HG03565 (cell line): ENCODE data around the gene AIFM3.
A peak's percentile ranks its signal among the peaks of the same experiment; 100 is the strongest.

Experiments used
- ATAC-seq: cut with Tn5 transposase; IDR thresholded peaks from one replicate; pipeline ENCODE4 v1.9.1; 2021; ENCODE audit warnings: mild to moderate bottlenecking, moderate library complexity; ENCODE audit not compliant: unreplicated experiment

The AIFM3 gene

DNA sequence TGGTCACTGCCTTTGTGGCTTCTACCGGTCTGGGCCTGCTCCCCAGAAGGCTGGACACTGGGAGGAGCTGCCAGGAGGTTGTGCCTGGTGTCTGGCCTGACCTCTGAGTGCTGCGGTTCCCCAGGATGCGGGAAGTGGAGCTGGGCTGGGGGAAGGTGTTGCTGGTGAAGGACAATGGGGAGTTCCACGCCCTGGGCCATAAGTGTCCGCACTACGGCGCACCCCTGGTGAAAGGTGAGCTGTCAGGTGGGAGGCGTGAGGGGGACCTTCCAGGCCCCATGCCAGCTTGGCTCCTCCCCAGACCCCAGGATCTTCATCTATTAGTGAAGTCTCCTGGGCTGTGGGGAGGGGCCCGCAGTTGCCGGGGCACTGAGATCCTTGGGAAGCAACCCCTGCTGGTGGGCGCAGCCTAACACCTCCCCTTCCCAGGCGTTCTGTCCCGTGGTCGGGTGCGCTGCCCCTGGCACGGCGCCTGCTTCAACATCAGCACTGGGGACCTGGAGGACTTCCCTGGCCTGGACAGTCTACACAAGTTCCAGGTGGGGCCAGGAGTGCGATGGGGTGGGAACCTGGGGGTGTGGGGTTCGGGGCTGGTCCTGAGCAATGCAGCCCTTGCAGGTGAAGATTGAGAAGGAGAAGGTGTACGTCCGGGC is 6.7 kb downstream of the AIFM3 start:
- ATAC-seq: no peak

DNA sequence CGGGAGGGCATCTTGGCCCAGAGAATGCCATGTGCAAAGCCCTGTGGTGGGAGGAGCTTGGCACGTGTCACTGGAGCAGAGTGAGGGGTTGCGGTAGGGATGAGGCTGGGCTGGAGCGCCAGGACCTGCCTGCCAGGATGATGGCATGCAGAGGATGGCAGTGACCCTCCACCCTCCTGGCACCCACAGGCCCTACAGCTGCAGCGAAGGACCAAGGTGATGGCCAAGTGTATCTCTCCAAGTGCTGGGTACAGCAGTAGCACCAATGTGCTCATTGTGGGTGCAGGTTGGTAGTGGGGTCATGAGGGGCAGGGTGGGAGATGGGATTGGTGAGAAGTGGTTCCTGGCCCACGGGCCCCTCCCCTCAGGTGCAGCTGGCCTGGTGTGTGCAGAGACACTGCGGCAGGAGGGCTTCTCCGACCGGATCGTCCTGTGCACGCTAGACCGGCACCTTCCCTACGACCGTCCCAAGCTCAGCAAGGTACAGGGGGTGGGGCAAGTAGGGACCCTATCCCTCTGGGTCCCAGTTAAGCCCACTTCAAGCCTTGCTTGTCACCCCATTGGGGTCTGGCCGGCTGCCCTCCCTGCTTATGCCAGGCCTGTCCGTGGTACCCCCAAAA is 7.4 kb downstream of the AIFM3 start:
- no peak for ATAC-seq

DNA sequence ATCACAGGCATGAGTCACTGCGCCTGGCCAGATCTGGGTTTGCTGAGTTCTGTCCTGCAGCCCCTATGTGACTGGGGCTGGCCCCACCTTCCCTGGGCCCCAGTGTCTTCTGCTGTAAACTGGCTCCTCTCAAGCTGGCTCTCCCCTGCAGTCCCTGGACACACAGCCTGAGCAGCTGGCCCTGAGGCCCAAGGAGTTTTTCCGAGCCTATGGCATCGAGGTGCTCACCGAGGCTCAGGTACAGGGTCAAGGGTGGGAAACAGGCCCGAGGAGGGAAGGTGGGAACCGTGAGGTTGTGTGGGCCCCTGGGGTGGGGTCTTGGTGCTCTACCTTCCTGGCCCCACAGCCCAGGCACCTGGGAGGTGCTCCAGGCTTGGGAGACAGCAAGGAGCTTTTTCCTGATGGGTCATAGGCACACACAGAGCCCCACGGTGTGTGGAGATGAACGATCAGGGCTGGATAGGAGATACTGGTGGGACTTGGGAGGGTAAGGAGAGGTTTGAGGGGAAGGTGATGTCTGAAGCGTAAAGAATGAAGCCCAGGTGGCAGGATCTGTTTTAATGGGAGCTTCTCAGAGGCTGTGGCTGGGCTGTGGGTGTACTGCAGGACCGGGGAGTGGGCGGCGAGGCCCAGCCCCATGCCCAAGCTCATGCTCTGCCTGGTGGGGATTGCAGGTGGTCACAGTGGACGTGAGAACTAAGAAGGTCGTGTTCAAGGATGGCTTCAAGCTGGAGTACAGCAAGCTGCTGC is 8.7 kb downstream of the AIFM3 start:
- no peak for ATAC-seq

DNA sequence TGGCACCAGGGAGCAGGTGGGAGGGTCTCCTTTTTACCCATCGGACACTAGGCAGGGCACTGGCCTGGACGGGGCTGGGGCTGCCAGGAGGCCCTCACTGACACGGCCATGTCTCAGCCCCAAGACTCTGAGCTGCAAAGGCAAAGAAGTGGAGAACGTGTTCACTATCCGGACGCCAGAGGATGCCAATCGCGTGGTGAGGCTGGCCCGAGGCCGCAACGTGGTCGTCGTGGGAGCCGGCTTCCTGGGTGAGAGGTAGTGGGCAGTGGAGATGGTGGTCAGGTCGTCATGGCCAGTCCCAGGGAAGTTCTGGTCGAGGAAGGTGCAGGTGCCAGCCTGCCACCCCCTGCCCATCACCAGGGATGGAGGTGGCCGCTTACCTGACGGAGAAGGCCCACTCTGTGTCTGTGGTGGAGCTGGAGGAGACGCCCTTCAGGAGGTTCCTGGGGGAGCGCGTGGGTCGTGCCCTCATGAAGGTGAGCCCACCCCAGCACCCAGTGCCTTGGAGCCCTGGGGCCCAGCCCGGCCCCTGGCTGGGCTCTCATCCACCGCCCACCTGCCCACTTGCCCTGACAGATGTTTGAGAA is 9.3 kb downstream of the AIFM3 start:
- ATAC-seq: no peak

DNA sequence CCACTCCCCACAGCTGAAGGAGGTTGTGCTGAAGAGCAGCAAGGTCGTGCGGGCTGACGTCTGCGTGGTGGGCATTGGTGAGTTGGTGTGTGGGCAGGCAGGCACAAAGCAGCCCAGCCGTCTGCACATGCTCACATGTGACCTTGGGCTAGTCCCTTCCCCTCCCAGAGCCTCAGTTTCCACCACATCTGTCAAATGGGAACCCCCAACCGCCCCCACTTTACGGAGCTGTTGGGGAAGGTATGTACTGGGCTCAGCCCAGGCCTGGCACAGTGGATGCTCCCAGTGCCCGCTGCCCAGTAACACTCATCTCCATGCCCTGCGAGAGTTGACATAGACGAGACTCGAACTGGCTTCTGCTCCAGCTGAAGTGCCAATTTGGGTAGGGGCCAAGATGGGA is 10.0 kb downstream of the AIFM3 start:
- ATAC-seq: no peak

DNA sequence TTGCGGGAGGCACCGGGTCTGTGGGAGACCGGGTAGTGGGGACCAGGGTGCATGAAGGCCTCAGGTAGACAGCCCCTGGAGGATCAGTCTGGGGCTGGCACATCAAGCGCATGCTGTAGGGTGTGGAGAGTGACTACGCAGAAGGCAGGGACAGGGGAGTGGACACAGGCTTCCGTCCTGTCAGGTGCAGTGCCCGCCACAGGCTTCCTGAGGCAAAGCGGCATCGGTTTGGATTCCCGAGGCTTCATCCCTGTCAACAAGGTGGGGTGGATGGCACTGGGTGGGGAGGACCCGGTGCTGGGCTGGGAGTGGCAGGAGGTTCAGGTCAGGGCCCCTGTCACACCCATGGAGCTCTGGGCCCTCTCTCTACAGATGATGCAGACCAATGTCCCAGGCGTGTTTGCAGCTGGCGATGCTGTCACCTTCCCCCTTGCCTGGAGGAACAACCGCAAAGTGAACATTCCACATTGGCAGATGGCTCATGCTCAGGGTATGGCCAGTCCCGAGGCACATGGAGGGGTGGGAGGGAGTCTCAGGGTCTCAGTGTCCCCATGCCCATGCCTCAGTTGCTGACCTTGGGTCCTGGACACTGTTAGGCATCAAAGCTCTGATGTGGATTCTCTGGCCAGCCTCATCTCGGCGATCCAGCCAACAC is 10.6 kb downstream of the AIFM3 start:
- ATAC-seq: no peak

DNA sequence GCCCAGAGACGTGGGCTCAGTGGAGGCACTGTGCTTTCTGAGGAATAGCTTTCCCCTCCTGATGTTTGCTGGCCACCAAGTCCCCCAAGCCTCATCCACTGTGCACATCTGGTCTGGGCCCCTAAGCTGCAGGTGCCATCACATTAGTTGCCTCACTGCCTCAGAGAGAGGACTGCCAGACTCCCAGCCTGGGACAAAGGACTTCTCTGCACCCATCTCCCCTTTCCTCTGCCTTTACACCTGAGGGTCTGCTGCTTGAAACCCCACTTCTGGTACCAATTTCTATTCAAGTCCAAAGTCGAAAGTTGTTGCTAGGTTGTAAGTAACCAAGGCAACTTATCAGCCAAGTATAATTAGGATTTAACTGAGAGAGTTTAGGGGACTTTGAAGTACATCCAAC is 11.4 kb downstream of the AIFM3 start:
- ATAC-seq: no peak

DNA sequence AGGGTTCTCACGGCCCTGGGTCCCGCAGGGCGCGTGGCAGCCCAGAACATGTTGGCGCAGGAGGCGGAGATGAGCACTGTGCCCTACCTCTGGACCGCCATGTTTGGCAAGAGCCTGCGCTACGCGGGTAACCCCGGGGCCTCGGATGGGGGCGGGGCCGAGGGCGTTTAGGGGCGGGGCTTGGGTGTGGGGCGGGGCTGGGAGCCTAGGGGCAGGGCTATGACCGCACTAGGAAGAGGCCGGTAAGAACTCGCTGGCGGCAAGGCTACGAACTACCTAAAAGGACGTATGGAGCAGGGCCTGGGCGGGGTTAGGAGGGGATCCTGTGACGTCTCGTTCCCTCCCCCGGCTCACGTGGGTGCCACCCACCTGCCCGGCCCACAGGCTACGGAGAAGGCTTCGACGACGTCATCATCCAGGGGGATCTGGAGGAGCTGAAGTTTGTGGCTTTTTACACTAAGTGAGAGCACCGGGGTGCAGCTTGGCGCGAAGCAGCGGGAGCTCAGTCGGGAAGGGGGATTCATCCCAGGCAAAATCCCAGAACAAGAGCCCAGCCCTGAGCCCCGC is 12.3 kb downstream of the AIFM3 start:
- no peak for ATAC-seq

DNA sequence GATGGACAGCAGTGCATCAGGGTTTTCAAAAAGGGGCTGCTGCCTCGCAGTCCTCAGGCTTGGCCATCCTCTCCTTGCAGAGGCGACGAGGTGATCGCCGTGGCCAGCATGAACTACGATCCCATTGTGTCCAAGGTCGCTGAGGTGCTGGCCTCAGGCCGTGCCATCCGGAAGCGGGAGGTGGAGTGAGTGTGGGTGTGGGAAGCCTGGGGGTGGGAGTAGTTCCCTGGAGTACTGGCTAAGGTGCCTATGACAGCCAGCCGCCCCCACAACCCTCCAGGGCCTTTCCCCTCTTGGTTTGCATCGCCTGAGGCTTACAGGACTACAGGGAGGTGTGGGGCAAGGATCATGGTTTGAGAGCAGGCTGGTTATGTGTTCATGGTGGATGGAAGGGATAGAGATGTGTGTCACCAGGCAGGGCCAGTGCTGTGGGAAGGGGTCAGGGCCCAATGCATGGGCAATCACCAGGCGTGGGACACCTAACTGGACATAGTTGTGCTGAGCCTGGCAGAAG is 12.9 kb downstream of the AIFM3 start:
- no peak for ATAC-seq

DNA sequence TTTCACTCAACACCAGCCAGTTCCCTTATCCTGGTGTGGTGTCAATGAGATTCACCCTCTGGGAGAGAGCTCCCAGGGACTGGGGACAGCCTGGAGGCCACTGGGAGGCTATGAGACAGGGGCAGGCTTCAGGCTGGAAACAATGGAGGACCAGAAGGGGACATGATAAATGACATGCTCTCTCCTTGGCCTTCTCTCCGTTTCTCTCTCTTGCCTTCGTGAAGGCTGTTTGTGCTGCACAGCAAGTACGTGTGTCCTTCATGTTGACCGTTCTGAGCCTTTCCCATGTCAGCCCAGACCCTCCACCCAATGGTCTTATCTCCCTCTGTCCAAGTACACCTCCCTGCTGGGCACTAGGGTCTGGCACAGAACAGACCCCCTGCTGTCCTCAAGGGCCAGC is 13.5 kb downstream of the AIFM3 start:
- no peak for ATAC-seq

DNA sequence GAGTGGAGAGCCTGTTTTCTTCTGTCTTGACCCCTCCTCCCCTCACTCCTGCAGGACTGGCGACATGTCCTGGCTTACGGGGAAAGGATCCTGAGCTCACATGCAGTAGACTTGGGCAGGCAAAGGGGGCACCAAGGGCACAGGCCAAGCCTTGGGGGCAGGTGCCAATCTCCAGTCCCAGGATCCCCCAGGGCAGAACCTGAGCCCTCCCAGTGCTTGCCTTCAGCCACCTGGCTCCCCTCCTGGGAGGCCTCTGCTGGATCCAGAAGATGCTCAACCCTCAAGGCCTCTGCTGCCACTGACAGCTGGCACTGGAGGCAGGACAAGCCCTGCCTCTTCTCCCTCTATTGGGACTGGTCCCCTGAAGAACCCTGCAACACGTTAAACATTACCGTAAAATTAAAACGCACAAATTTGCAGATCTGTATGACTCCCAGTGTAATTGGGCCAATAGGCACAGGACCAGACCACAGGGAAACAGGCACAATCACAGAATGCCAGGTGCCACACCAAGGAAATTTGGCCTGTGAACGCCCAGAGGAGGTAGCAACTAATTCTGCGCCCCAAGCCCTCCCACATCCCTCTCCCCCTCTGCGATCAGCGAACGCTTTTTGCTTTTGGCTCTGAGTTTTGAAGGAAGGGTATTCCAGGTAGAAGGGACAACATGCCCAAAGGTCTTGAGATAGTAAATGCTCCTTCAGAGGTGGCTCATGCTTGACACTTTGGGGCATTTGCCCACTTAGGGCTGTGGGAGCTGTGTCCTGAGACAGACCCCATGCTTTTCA is 14.1 kb downstream of the AIFM3 start:
- no peak for ATAC-seq

DNA sequence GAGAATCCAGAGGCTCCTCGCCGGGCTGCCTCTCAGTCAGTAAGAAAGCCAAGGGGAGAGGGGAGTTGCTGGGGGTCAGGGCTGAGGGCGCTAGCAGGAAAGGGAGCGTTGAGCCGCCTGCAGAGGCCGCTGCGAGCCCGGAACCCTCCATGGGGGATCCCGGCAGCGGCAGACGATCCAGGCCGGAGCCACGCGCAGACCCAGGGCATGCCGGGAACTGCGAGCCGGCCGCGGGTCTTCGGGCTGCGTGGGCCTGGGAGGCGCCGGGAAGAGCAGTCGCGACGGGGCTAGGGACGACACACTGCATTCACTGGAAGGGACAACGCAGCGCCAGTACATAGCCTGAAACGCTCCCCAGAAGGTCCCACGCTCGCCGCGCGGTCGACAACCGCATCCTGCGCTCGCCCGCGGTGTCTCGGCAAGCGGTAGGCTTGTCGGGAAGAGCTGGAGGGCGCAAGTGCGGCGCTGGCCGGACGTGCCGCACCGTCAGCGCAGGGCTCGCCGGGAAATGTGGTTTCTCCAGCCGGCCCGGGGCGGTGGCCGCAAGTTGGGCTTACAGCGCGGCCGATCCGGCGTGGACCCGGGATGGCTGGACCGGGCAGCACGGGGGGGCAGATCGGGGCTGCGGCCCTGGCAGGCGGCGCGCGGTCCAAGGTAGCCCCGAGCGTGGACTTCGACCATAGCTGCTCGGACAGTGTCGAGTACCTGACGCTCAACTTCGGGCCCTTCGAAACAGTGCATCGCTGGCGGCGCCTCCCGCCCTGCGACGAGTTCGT is 14.9 kb downstream of the AIFM3 start, which contains the start of gene LZTR1:
Gene LZTR1, plus strand, starts transcription at position 511 of the 776 bp plus-strand sequence. Its CDS starts 75 bp downstream, at position 586.
- peak; percentile 73 for ATAC-seq

DNA sequence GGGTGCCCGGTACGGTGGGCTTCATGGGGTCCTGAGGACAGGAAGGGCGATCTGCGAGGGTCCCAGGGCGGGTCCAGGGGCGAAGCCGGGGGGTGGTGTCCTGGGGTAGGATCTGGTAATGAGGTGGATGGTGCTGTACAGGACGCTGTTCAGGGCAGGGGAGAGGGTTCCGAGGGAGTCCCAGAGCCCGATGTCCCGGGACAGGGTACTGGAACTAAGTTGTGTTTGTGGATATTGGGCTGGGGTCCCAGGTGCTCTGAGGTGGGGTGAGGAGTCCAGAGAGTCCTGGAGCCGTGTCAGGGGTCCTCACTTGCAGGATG is 15.5 kb downstream of the AIFM3 start:
- ATAC-seq: no peak

DNA sequence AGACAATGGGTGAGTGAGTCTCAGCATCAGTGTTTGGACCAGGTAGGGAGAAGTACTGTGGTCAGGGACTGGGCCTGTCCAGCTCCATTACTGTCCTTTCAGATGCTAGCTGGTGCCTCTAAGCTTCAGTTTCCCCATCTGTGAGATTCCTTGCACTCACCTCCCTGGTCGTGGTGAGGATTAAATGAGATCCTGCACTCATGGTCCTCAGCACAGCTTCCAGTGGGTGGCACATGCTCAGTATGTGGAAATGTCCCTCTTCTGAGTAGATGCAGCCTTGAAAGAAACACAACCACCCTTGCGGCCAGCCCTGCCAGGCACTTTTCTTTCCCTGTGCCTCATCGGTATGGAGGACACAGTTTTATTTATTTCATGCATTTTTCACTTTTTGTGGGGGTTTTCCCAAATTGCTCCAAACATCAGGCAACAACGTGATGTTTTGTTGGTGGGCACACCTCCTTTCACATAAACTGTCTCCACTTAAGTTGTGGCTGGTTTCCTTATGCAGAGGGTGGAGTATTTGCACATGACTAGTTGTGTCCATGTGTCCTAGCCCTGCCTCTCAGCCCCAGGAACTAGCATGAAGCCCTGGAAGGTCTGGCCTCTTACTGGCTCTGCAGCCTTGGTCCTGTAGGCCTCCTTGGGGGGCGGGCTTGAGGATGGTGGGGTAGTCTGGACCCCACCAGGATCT is 16.2 kb downstream of the AIFM3 start:
- ATAC-seq: no peak

DNA sequence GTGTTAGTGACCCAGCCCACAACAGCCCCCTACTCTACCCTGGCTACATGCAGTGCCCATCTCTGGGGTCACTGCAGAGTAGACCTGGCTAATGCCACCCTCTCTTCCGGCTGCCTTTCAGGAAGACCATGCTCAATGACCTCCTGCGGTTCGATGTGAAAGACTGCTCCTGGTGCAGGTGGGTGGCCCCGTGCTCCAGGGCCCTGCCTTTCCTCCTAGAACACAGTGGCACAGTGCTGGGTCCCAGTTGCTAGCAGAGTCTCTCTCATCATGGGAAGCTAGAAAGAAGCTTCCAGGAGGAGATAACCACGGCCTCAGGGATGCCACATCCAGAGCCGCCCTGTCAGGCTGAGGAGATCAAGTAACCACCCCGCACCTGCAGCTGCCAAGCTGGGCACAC is 18.7 kb downstream of the AIFM3 start:
- no peak for ATAC-seq

DNA sequence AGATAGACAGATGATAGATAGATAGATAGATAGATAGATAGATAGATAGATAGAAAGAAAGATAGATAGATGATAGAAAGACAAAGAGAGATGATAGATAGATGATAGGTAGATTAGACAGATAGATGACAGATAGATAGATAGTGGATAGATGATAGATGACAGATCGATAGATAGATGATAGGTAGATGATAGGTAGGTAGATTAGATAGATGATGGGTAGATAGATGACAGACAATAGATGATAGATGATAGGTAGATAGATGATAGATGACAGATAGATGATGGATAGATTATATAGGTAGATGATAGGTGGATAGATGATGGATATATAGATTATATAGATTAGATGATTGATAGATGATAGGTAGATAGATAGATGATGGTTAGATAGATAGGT is 19.3 kb downstream of the AIFM3 start:
- ATAC-seq: no peak

DNA sequence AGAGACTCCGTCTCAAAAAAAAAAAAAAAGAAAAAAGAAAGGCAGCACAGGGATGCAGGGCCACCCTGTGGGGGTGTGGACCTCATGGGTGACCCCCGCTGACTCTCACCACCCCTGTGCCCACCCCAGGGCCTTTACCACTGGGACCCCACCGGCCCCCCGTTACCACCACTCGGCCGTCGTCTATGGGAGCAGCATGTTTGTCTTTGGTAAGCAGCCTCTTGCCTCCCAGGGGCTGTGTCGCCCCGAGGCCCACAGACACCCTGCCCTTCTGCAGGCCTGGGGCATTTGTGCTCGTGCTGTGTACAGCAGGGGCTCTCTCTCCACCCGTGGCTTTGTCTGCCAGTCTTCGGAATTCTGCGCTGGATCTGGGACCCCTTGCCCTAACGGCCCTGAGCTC is 20.3 kb downstream of the AIFM3 start:
- no peak for ATAC-seq

DNA sequence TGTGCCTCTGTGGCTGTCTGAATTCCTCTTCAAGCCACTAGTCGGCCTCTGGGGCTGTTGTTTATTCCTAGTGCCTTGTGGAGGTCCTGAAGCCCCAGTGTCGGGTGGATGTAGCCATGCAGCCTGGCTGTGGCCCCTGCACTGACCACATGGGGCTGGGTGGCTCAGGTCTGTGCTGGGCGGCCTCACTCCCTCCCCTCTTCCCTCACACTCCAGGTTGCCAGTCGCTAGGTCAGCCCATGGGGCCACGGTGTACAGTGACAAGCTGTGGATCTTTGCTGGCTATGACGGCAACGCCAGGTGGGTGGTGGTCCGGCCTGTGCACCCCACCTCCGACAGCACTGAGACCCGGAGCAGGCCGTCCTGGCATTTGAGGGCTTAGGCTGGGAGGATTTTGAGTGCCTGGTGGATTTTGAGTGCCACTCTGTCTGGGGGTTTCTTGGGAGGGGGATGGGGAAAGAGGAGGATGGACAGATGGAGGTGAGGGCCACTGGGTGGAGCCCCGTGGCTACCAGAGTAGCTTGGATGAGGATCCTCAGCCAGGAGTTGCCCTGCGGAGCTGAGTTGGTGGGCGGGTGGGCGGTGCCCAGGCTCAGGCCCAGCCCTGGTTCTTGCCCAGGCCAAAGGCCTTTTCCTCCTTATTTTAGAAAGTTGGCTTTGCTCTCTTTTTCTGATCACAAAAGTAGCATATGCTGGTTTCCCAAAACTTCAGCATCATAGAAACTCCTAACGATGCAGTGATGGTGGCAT is 21.7 kb downstream of the AIFM3 start:
- no peak for ATAC-seq
